Measurements from ENCODE around the gene ALDH1A3.

The ALDH1A3 gene

DNA sequence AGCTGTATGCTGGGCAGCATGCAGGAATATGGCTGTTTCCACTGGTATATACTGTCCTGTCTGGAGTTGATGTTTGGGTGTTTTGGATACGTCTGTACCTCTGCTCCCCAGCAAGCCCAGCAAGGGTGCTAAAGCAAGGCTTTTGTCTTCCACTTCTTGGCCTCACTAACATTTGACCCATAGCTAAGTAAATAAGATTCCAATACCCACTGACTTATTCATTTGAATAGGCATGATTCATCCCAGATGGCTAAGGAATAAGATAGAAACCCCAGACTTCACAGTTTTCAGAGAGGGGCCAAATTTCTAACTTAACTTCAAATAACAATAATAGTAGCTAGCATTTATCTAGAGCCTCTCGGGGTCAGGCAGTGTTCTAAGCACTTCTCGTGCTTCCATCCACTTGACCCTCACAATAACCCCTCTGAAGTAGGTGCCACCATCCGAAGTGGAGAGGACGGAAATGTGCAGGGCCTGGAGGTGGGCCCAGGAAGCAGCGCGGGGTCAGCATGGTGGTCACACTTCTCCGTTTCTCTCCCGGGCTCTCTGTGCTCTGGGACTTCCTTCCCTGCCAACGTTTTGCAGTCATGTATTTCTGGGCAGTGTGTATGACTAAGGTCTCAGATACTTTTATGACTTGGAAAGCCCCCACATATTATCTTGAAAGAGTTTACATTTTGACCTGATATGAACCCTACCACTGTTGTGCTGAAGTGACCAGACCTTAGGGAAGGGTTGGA, 78.9 kb downstream of the ALDH1A3 start:
- H3K4me3 ChIP-seq (ENCODE audit: low read depth, low read length): peak overlapping the region; percentile 34
- H3K79me2 ChIP-seq (ENCODE audit: control insufficient read depth, insufficient read depth, low read length, unreplicated experiment): peaks cover 24% of the 10 kb centered on the region
- no peaks in the 10 kb centered on the region for H3K27me3 ChIP-seq (ENCODE audit: insufficient read depth, low read length)
- H3K4me1 ChIP-seq (ENCODE audit: control insufficient read depth, insufficient read depth, low read length, unreplicated experiment): peaks cover 50% of the 10 kb centered on the region
- peak overlapping the region; percentile 91 for H3K27ac ChIP-seq (ENCODE audit: low read depth, low read length)
- peak overlapping the region; percentile 12 for H2AFZ ChIP-seq (ENCODE audit: low read length, unreplicated experiment)
- H3K36me3 ChIP-seq (ENCODE audit: insufficient read depth, low read length): no peaks in the 10 kb centered on the region

DNA sequence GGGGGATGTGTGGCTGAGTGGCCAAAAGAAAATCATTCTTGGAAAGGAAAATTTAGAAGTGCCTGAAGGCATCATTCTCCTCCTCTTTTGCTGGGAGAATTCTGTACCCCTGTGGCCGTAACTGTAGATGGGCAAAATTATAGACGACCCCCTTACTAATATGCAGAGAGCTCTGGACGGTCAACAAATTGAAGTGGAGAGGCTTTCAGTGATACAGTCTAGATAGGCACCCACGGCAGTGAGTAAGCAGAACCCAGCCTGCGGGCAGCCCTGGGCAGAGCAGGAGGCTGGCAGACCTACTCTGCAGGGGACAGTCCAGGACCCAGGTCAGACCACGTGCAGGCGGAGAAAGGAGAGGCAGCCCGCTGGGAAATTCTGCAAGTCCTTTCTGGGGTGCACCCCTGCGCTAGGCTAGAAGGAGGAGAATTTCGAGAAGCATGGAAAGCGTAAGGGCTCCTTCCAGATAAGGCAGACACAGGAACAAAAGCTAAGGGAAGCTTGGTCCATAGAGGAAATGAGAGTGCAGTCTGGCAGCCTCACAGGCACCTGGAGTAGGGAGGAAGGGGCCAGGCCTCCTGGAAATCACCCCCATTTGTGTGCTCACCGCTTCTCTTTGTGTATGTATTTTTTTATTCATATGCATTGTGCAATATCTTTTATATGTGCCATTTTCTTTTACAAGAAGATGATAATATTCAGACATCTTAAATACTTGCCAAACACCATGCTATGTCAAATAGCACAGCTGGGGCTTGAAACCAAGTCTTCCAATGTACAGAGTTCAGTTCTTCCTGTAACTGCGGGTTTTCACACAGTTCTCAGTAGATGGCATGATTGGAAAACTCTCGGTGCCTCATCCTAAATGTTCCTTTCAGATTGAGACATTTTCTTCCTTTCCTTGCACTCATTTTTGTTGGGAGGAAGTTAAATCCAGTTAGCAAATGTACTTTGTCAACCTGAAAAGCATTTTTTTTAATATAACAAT, 79.7 kb downstream of the ALDH1A3 start:
- H3K4me1 ChIP-seq (ENCODE audit: control insufficient read depth, insufficient read depth, low read length, unreplicated experiment): peaks cover 50% of the 10 kb centered on the region
- peak overlapping the region; percentile 12 for H2AFZ ChIP-seq (ENCODE audit: low read length, unreplicated experiment)
- H3K27ac ChIP-seq (ENCODE audit: low read depth, low read length): peak overlapping the region; percentile 91

More for the DNA sequence above, 79.7 kb downstream of the ALDH1A3 start:
- Histone ChIP-seq H3K27me3 (ENCODE audit: insufficient read depth, low read length) (no peaks in the 10 kb centered on the region), H3K79me2 (ENCODE audit: control insufficient read depth, insufficient read depth, low read length, unreplicated experiment) (peaks cover 24% of the 10 kb centered on the region), H3K4me3 (ENCODE audit: low read depth, low read length) (peak overlapping the region; percentile 34), H3K36me3 (ENCODE audit: insufficient read depth, low read length) (no peaks in the 10 kb centered on the region)
